HL-60/S4 treated with retinoic acid at 250 ng/mL for 4 days and 3 days (cell line): ENCODE measurements around the gene FOXJ3.

Source experiments
- in situ Hi-C: fragments of 300-500 bp; cut with MboI; formaldehyde crosslinking; loops from 2 replicates; pipeline ENCODE4 v1.7.0; 2022; ENCODE audit warnings: low sequenced_read_pairs

Gene FOXJ3

GRCh38 chr1:42195841-42196240 lies 139.2 kb downstream of the FOXJ3 start:
- in situ Hi-C loops: no loop called here

- in situ Hi-C loops: no loop called here
Observed at GRCh38 chr1:42192106-42192505, 142.9 kb downstream of the FOXJ3 start.

- in situ Hi-C loops: no loop called here
Observed at GRCh38 chr1:42191319-42191718, 143.7 kb downstream of the FOXJ3 start.

GRCh38 chr1:42189931-42190853 lies 144.8 kb downstream of the FOXJ3 start:
- in situ Hi-C loops: no loop called here

GRCh38 chr1:42186152-42186551 lies 148.9 kb downstream of the FOXJ3 start:
- in situ Hi-C loops: no loop called here

- in situ Hi-C loops: no loop called here
Observed at GRCh38 chr1:42184616-42185015, 150.4 kb downstream of the FOXJ3 start.

- in situ Hi-C loops: no loop called here
Observed at GRCh38 chr1:42183957-42184268, 151.1 kb downstream of the FOXJ3 start.

- in situ Hi-C loops: no loop called here
Observed at GRCh38 chr1:42183210-42183956, 151.7 kb downstream of the FOXJ3 start.

GRCh38 chr1:42181687-42182086 lies 153.3 kb downstream of the FOXJ3 start:
- in situ Hi-C loops: no loop called here

GRCh38 chr1:42179900-42180329 lies 155.1 kb downstream of the FOXJ3 start:
- in situ Hi-C loops: no loop called here

- in situ Hi-C loops: no loop called here
Observed at GRCh38 chr1:42179275-42179674, 155.8 kb downstream of the FOXJ3 start.

- in situ Hi-C loops: no loop called here
Observed at GRCh38 chr1:42178249-42178648, 156.8 kb downstream of the FOXJ3 start.

GRCh38 chr1:42177541-42177981 lies 157.5 kb downstream of the FOXJ3 start:
- in situ Hi-C loops: no loop called here

GRCh38 chr1:42176902-42177519 lies 158.0 kb downstream of the FOXJ3 start:
- in situ Hi-C loops: no loop called here

- in situ Hi-C loops: no loop called here
Observed at GRCh38 chr1:42175314-42176054, 159.6 kb downstream of the FOXJ3 start.

- in situ Hi-C loops: no loop called here
Observed at GRCh38 chr1:42173961-42174735, 160.9 kb downstream of the FOXJ3 start.

GRCh38 chr1:42173155-42173933 lies 161.7 kb downstream of the FOXJ3 start:
- in situ Hi-C loops: no loop called here

GRCh38 chr1:42172381-42173133 lies 162.5 kb downstream of the FOXJ3 start:
- in situ Hi-C loops: no loop called here
